ENCODE measurements around the gene AADACL2.

GRCh38 chr3:151788401-151788800 is 54.7 kb downstream of the AADACL2 start:
- TF ChIP-seq CTCF (conservative IDR thresholded peaks at IDR 0.05 in 1 of 2, IDR thresholded peaks at IDR 0.05 in 1 of 2; ENCODE audit: extremely low read depth in 1 of 2, insufficient read depth in 1 of 2, low read depth in 1 of 2, low read length in 2 of 2) (no peak), EZH2 (IDR thresholded peaks at IDR 0.05; ENCODE audit: borderline replicate concordance, low read length) (no peak)
